Cerebellar nuclear complex (tissue), 1 donor: ENCODE results near the gene P2RX7.
"Not testable (repeated sequence)": the region's sequence is repeated elsewhere in the genome, so short reads cannot be mapped to it uniquely, and the experiment has no call there.

ENCODE experiments used
- DNase-seq, 2 experiments: peaks; one replicate each; lab custom pipeline; 2025; lab: John Stamatoyannopoulos, UW

Gene P2RX7

GRCh38 chr12:121135320-121135719 lies 2.6 kb downstream of the P2RX7 start:
- no peak for DNase-seq

- DNase-seq: no peak
Observed at GRCh38 chr12:121137512-121137911, 4.8 kb downstream of the P2RX7 start.

GRCh38 chr12:121138284-121138683 lies 5.6 kb downstream of the P2RX7 start:
- DNase-seq: no peak

- peak in 1 of 2 experiments; percentile 20 for DNase-seq
Observed at GRCh38 chr12:121139286-121139685, 6.6 kb downstream of the P2RX7 start.

GRCh38 chr12:121142171-121142950 lies 9.7 kb downstream of the P2RX7 start:
- DNase-seq: no peak

GRCh38 chr12:121144416-121144914 lies 11.8 kb downstream of the P2RX7 start:
- DNase-seq: no peak

- no peak for DNase-seq
Observed at GRCh38 chr12:121145221-121145620, 12.5 kb downstream of the P2RX7 start.

GRCh38 chr12:121149289-121149688 lies 16.6 kb downstream of the P2RX7 start:
- not testable (repeated sequence) for DNase-seq

GRCh38 chr12:121154793-121155375 lies 22.2 kb downstream of the P2RX7 start:
- peak; percentile 51 to 57 for DNase-seq

- DNase-seq: no peak
Observed at GRCh38 chr12:121156365-121156764, 23.7 kb downstream of the P2RX7 start.

- no peak for DNase-seq
Observed at GRCh38 chr12:121158085-121158484, 25.4 kb downstream of the P2RX7 start.

- not testable (repeated sequence) for DNase-seq
Observed at GRCh38 chr12:121158728-121159351, 26.2 kb downstream of the P2RX7 start.

- DNase-seq: peak; percentile 82 to 98
Observed at GRCh38 chr12:121159467-121160307, 27.0 kb downstream of the P2RX7 start.

- DNase-seq: no peak
Observed at GRCh38 chr12:121162384-121162783, 29.7 kb downstream of the P2RX7 start.

GRCh38 chr12:121162985-121163384 lies 30.3 kb downstream of the P2RX7 start:
- no peak for DNase-seq

- DNase-seq: not testable (repeated sequence)
Observed at GRCh38 chr12:121164839-121165238, 32.2 kb downstream of the P2RX7 start.

GRCh38 chr12:121165316-121165715 lies 32.6 kb downstream of the P2RX7 start:
- no peak for DNase-seq

- DNase-seq: no peak
Observed at GRCh38 chr12:121166356-121166755, 33.7 kb downstream of the P2RX7 start.

GRCh38 chr12:121167232-121167820 lies 34.6 kb downstream of the P2RX7 start:
- no peak for DNase-seq

- no peak for DNase-seq
Observed at GRCh38 chr12:121167951-121168350, 35.3 kb downstream of the P2RX7 start.

GRCh38 chr12:121170151-121170550 lies 37.5 kb downstream of the P2RX7 start:
- no peak for DNase-seq
